Panc1 (cell line): Measurements from ENCODE around the gene UBE2K. TPM values are rescaled to one million over a fixed set of nuclear protein-coding genes. Genes with fewer than 3 reads are reported as not detected.

Experiments used
- ATAC-seq: fragments of 200-7000 bp; cut with Tn5 transposase; 2 replicates; pipeline ENCODE4 v1.9.1; 2020; ENCODE audit warnings: mild to moderate bottlenecking, moderate library complexity
- BruUV-seq: library from RNA; stranded (reverse); fragments of 400-500 nt; replicated peaks from 2 replicates; lab custom pipeline; 2021; lab: Mats Ljungman, UMichigan
- CTCF ChIA-PET: fragments of 300-600 bp; sonication (Branson Sonifier 250); formaldehyde crosslinking; loops from one replicate; lab custom pipeline; 2022; ENCODE audit warnings: antibody characterized with exemption; lab: Charles Lee
- POLR2A ChIA-PET: fragments of 300-600 bp; sonication (Branson Sonifier 250); formaldehyde crosslinking; loops from one replicate; lab custom pipeline; 2022; ENCODE audit warnings: antibody characterized with exemption; lab: Charles Lee
- DNase-seq: peaks from one replicate; pipeline ENCODE4 v3.0.0-alpha.2; 2010; ENCODE audit warnings: low read depth, low spot score
- H3K27ac ChIP-seq: 2 replicates; pipeline ENCODE4 v1.5.1; 2011; ENCODE audit warnings: mild to moderate bottlenecking, low read length, inconsistent platforms
- H3K27me3 ChIP-seq: fragments of 200-500 bp; sonication (Bioruptor generic); 2 replicates; pipeline ENCODE4 v1.6.0; 2014; ENCODE audit warnings: low read length, inconsistent platforms; ENCODE audit not compliant: control insufficient read depth, insufficient read depth
- H3K36me3 ChIP-seq: fragments of 200-500 bp; sonication (Bioruptor generic); 2 replicates; pipeline ENCODE4 v1.5.1; 2014; ENCODE audit warnings: inconsistent platforms, mild to moderate bottlenecking, low read length, moderate library complexity; ENCODE audit not compliant: control insufficient read depth, insufficient read depth
- H3K4me1 ChIP-seq: 2 replicates; pipeline ENCODE4 v1.5.1; 2011; ENCODE audit warnings: inconsistent platforms, mild to moderate bottlenecking, low read length, moderate library complexity; ENCODE audit not compliant: control insufficient read depth, insufficient read depth
- H3K4me3 ChIP-seq, 2 experiments: 2 replicates each; pipeline ENCODE4 v1.5.1; 2011 to 2012; ENCODE audit warnings: low read depth in 2 of 2, low read length in 2 of 2, mild to moderate bottlenecking in 2 of 2, inconsistent platforms in 1 of 2, moderate library complexity in 1 of 2
- H3K9me3 ChIP-seq: fragments of 200-500 bp; sonication (Bioruptor generic); 2 replicates; pipeline ENCODE4 v1.5.1; 2014; ENCODE audit warnings: low read depth, mild to moderate bottlenecking, inconsistent platforms, low read length, moderate library complexity; ENCODE audit not compliant: control insufficient read depth, insufficient read depth
- POLR2AphosphoS5 ChIP-seq: IDR thresholded peaks from 2 replicates; pipeline ENCODE4 v1.6.1; 2012; ENCODE audit warnings: mild to moderate bottlenecking, low read depth, low read length, moderate library complexity
- SIN3A ChIP-seq: IDR thresholded peaks from 2 replicates; pipeline ENCODE4 v1.6.1; 2012; ENCODE audit warnings: low read depth, mild to moderate bottlenecking, low read length, moderate library complexity, borderline replicate concordance; ENCODE audit not compliant: insufficient read depth
- TCF7L2 ChIP-seq: IDR thresholded peaks from 2 replicates; pipeline ENCODE4 v1.6.1; 2011; ENCODE audit warnings: mild to moderate bottlenecking, low read depth, low read length, inconsistent platforms
- in situ Hi-C: cut with HindIII; loops from 2 replicates; pipeline ENCODE4 v1.10.0; 2016; ENCODE audit warnings: low sequenced_read_pairs, low pct_unique_long_range_greater_than_20kb
- intact Hi-C: fragments of 100-400 bp; cut with micrococcal nuclease; formaldehyde crosslinking; loops from one replicate; pipeline ENCODE4 v1.10.0; 2022; ENCODE audit not compliant: unreplicated experiment
- total RNA-seq: library from RNA; stranded (reverse); gene quantifications from one replicate; pipeline ENCODE4 v1.2.1, GENCODE V29; 2021; ENCODE audit not compliant: unreplicated experiment
- TF ChIP-seq, protein P1 (sequence below), 2 experiments: IDR thresholded peaks; 2 replicates each; pipeline ENCODE4 v1.6.1; 2011 to 2012; ENCODE audit warnings: low read depth in 2 of 2, control low read depth in 1 of 2, low read length in 1 of 2, mild to moderate bottlenecking in 1 of 2, moderate library complexity in 1 of 2; ENCODE audit not compliant: insufficient read depth in 1 of 2
- TF ChIP-seq, protein P2 (sequence below): fragments of 450-650 bp; IDR thresholded peaks from 2 replicates; pipeline ENCODE4 v1.5.1; 2017; ENCODE audit warnings: mild to moderate bottlenecking

The UBE2K gene
- total RNA-seq, 1 experiment from 2014 or later: 84.1 TPM

DNA sequence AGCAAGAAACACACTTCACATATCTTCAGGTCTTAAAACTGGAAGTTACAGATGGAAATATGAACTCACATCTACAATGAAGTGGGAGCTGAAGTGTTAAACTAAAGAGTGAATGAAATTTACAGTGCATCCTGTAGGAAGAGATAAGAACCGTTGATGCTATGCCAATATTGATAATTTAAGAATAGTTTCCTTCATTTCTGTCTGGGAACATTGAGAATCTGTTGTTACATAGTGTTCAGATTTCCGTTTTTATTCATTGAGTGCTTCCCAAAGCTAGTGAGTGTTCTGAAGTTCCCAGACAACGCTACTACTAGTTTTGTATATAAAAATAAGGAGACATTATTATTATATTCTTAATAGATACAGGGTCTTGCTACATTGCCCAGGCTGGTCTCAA, 52.3 kb downstream of the UBE2K start:
- DNase-seq (no peak), ATAC-seq (no peak)
- no TSS peak for BruUV-seq
- Histone ChIP-seq H3K36me3 (peaks cover 2% of the 10 kb centered on the region; the same call in 1 of the 2 replicates), H3K9me3 (no peaks in the 10 kb centered on the region), H3K27ac (no peak overlapping the region), H3K27me3 (no peaks in the 10 kb centered on the region), H3K4me3 (no peak overlapping the region), H3K4me1 (no peaks in the 10 kb centered on the region)
- no peak for TF ChIP-seq TCF7L2
- TF ChIP-seq SIN3A: no peak
- TF ChIP-seq POLR2AphosphoS5: no peak
- TF ChIP-seq, protein P1, sequence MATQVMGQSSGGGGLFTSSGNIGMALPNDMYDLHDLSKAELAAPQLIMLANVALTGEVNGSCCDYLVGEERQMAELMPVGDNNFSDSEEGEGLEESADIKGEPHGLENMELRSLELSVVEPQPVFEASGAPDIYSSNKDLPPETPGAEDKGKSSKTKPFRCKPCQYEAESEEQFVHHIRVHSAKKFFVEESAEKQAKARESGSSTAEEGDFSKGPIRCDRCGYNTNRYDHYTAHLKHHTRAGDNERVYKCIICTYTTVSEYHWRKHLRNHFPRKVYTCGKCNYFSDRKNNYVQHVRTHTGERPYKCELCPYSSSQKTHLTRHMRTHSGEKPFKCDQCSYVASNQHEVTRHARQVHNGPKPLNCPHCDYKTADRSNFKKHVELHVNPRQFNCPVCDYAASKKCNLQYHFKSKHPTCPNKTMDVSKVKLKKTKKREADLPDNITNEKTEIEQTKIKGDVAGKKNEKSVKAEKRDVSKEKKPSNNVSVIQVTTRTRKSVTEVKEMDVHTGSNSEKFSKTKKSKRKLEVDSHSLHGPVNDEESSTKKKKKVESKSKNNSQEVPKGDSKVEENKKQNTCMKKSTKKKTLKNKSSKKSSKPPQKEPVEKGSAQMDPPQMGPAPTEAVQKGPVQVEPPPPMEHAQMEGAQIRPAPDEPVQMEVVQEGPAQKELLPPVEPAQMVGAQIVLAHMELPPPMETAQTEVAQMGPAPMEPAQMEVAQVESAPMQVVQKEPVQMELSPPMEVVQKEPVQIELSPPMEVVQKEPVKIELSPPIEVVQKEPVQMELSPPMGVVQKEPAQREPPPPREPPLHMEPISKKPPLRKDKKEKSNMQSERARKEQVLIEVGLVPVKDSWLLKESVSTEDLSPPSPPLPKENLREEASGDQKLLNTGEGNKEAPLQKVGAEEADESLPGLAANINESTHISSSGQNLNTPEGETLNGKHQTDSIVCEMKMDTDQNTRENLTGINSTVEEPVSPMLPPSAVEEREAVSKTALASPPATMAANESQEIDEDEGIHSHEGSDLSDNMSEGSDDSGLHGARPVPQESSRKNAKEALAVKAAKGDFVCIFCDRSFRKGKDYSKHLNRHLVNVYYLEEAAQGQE (IDR thresholded peaks at IDR 0.05; ENCODE audit: insufficient read depth in 1 of 2, low read depth in 2 of 2, low read length in 1 of 2): no peak
- TF ChIP-seq, protein P2, sequence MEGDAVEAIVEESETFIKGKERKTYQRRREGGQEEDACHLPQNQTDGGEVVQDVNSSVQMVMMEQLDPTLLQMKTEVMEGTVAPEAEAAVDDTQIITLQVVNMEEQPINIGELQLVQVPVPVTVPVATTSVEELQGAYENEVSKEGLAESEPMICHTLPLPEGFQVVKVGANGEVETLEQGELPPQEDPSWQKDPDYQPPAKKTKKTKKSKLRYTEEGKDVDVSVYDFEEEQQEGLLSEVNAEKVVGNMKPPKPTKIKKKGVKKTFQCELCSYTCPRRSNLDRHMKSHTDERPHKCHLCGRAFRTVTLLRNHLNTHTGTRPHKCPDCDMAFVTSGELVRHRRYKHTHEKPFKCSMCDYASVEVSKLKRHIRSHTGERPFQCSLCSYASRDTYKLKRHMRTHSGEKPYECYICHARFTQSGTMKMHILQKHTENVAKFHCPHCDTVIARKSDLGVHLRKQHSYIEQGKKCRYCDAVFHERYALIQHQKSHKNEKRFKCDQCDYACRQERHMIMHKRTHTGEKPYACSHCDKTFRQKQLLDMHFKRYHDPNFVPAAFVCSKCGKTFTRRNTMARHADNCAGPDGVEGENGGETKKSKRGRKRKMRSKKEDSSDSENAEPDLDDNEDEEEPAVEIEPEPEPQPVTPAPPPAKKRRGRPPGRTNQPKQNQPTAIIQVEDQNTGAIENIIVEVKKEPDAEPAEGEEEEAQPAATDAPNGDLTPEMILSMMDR: no peak
- intact Hi-C loops (no loop called here), in situ Hi-C loops (no loop called here)
- ChIA-PET CTCF (no interaction called here), POLR2A (no interaction called here)

DNA sequence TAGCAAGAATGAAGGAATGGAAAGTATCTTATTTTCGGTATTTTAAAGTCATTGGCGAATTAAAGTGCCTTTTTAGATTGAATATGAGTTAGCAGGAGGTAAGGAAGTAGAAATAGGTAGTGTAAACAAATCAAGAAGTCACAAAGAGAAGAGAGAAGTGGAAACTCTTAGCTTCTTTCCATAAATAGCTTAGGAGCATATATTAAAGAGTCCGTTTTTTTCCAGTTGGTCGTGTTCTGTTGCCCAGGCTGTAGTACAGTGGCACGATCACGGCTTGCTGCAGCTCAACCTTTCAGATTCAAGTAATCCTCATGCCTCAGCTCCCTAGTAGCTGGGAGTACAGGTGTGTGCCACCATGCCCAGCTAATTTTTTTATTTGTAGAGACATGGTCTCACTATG, 56.4 kb downstream of the UBE2K start:
- in situ Hi-C loops (no loop called here), intact Hi-C loops (no loop called here)
- CTCF ChIA-PET: no interaction called here
- POLR2A ChIA-PET: no interaction called here
- H3K27me3 ChIP-seq: no peaks in the 10 kb centered on the region
- no TSS peak for BruUV-seq
- TF ChIP-seq SIN3A (no peak), POLR2AphosphoS5 (no peak), TCF7L2 (no peak)
- TF ChIP-seq, protein P2: no peak
- TF ChIP-seq, protein P1 (IDR thresholded peaks at IDR 0.05; ENCODE audit: insufficient read depth in 1 of 2, low read depth in 2 of 2, low read length in 1 of 2): no peak
- DNase-seq (no peak), ATAC-seq (no peak)
- no peak overlapping the region for H3K27ac ChIP-seq
- peaks cover 7% of the 10 kb centered on the region for H3K36me3 ChIP-seq
- H3K4me3 ChIP-seq: no peak overlapping the region
- no peaks in the 10 kb centered on the region for H3K4me1 ChIP-seq
- H3K9me3 ChIP-seq: no peaks in the 10 kb centered on the region
